Hepatocyte (in vitro differentiated cells): ENCODE results near the gene KIAA0319L. TPM values are rescaled to one million over a fixed set of nuclear protein-coding genes. Genes with fewer than 3 reads are reported as not detected.

Experiments
- DNase-seq: peaks from one replicate; pipeline ENCODE4 v3.0.0-alpha.2; 2016; ENCODE audit warnings: low spot score
- H2AFZ ChIP-seq: fragments of 200-600 bp; sonication (generic); 2 replicates; pipeline ENCODE4 v1.6.0; 2016; ENCODE audit warnings: antibody characterized with exemption, mild to moderate bottlenecking
- H3K27ac ChIP-seq: fragments of 200-600 bp; sonication (generic); 2 replicates; pipeline ENCODE4 v1.5.1; 2016; ENCODE audit warnings: mild to moderate bottlenecking
- H3K27me3 ChIP-seq: fragments of 200-600 bp; sonication (generic); 2 replicates; pipeline ENCODE4 v1.6.1; 2016
- H3K36me3 ChIP-seq: fragments of 200-600 bp; sonication (generic); replicated peaks from 2 replicates; pipeline ENCODE4 v1.5.1; 2016; ENCODE audit warnings: low read depth; ENCODE audit not compliant: insufficient read depth
- H3K4me1 ChIP-seq: fragments of 200-600 bp; sonication (generic); 2 replicates; pipeline ENCODE4 v1.5.1; 2016; ENCODE audit warnings: mild to moderate bottlenecking, moderate library complexity; ENCODE audit not compliant: insufficient read depth
- H3K4me2 ChIP-seq: fragments of 200-600 bp; sonication (generic); 2 replicates; pipeline ENCODE4 v1.6.0; 2016
- H3K4me3 ChIP-seq: fragments of 200-600 bp; sonication (generic); 2 replicates; pipeline ENCODE4 v1.5.1; 2016; ENCODE audit warnings: mild to moderate bottlenecking
- H3K79me2 ChIP-seq: fragments of 200-600 bp; sonication (generic); 2 replicates; pipeline ENCODE4 v1.6.0; 2017; ENCODE audit warnings: mild to moderate bottlenecking
- H3K9me2 ChIP-seq: fragments of 200-600 bp; sonication (generic); replicated peaks from 2 replicates; pipeline ENCODE4 v1.6.0; 2017; ENCODE audit warnings: mild to moderate bottlenecking; ENCODE audit not compliant: insufficient read depth
- H3K9me3 ChIP-seq: fragments of 200-600 bp; sonication (generic); 2 replicates; pipeline ENCODE4 v1.5.1; 2016; ENCODE audit warnings: low read depth, mild to moderate bottlenecking
- H4K20me1 ChIP-seq: fragments of 200-600 bp; sonication (generic); 2 replicates; pipeline ENCODE4 v1.6.0; 2016; ENCODE audit warnings: mild to moderate bottlenecking; ENCODE audit not compliant: insufficient read depth, poor library complexity, severe bottlenecking
- EZH2 ChIP-seq: fragments of 200-600 bp; sonication (generic); IDR thresholded peaks from 2 replicates; pipeline ENCODE4 v1.6.1; 2016; ENCODE audit warnings: antibody characterized with exemption, mild to moderate bottlenecking, borderline replicate concordance
- EZH2phosphoT487 ChIP-seq: fragments of 200-600 bp; sonication (generic); IDR thresholded peaks from one replicate; pipeline ENCODE4 v1.6.1; 2018; ENCODE audit warnings: antibody characterized with exemption, mild to moderate bottlenecking, low read depth, moderate library complexity; ENCODE audit not compliant: unreplicated experiment, severe bottlenecking
- WGBS: methylation state at CpG from one replicate; pipeline ENCODE4 v1.1.6; 2016; ENCODE audit warnings: low lambda C conversion rate; ENCODE audit errors: missing lambda C conversion rate; 5-methylcytosine and 5-hydroxymethylcytosine counted together
- polyA plus RNA-seq: library from polyadenylated mRNA; unstranded; fragments of >200 nt; fragmentation: Nextera tagmentation; extraction: Ambion mirVana; gene quantifications from 2 replicates; pipeline ENCODE4 v1.2.1, GENCODE V29; 2016
- total RNA-seq: library from RNA; depleted of rRNA; stranded (reverse); fragments of >200 nt; gene quantifications from 2 replicates; pipeline ENCODE4 v1.2.3, GENCODE V29; 2014
- TF ChIP-seq, protein P1 (sequence below): fragments of 200-600 bp; sonication (generic); IDR thresholded peaks from 2 replicates; pipeline ENCODE4 v1.5.1; 2016; ENCODE audit warnings: antibody characterized with exemption, mild to moderate bottlenecking; ENCODE audit not compliant: poor library complexity

Gene KIAA0319L
- total and polyA plus RNA-seq, 2 experiments from 2014 or later = 56.3 to 77.7 TPM

DNA sequence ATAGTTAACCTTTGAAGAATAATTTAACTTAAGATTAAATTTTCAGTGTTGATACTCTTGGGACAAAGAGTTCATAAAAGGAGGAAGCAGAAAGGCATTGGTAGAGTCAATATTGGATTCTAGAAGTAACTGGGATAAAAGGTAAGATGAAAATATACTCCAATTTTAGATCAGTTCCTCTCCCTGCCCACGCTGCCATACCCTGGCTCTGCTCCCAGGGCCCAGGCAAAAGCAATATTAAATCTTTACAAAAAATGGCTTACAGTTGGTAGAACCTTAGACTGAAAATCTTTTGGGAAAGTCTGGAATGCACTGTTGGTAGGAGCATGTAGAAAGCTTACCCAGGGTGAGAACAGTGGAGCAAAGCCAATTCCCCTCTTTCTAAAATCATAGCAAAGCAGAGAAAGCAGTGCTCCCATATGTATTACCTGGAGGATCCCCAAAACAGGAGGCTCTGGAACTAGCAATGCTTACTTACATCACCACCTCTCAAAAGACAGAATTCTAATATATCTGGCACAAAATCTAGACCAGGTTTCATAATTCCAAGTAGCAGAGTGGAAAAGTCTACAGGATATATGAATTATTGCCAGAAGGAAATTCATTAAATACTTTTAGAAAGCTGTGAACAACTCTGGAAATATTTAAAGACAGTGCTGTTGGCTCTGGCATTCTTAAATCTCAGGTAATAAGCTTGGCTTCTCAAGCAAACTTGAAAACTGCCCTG, 24.5 kb downstream of the KIAA0319L start:
- no peak overlapping the region for H3K27ac ChIP-seq
- no peaks in the 10 kb centered on the region for H3K4me1 ChIP-seq
- H3K9me3 ChIP-seq = peaks cover 16% of the 10 kb centered on the region
- H3K36me3 ChIP-seq = peaks cover 8% of the 10 kb centered on the region
- no peaks in the 10 kb centered on the region for H4K20me1 ChIP-seq
- H3K4me3 ChIP-seq = no peak overlapping the region
- H2AFZ ChIP-seq = no peak overlapping the region
- H3K79me2 ChIP-seq = peaks cover 42% of the 10 kb centered on the region
- no peak overlapping the region for H3K4me2 ChIP-seq
- no peaks in the 10 kb centered on the region for H3K9me2 ChIP-seq
- H3K27me3 ChIP-seq = no peaks in the 10 kb centered on the region
- DNase-seq = no peak
- WGBS = 100% methylated on average over 1 of the region's 1 CpG
- TF ChIP-seq, protein P1, sequence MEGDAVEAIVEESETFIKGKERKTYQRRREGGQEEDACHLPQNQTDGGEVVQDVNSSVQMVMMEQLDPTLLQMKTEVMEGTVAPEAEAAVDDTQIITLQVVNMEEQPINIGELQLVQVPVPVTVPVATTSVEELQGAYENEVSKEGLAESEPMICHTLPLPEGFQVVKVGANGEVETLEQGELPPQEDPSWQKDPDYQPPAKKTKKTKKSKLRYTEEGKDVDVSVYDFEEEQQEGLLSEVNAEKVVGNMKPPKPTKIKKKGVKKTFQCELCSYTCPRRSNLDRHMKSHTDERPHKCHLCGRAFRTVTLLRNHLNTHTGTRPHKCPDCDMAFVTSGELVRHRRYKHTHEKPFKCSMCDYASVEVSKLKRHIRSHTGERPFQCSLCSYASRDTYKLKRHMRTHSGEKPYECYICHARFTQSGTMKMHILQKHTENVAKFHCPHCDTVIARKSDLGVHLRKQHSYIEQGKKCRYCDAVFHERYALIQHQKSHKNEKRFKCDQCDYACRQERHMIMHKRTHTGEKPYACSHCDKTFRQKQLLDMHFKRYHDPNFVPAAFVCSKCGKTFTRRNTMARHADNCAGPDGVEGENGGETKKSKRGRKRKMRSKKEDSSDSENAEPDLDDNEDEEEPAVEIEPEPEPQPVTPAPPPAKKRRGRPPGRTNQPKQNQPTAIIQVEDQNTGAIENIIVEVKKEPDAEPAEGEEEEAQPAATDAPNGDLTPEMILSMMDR = no peak
- TF ChIP-seq EZH2 (no peak), EZH2phosphoT487 (no peak)

DNA sequence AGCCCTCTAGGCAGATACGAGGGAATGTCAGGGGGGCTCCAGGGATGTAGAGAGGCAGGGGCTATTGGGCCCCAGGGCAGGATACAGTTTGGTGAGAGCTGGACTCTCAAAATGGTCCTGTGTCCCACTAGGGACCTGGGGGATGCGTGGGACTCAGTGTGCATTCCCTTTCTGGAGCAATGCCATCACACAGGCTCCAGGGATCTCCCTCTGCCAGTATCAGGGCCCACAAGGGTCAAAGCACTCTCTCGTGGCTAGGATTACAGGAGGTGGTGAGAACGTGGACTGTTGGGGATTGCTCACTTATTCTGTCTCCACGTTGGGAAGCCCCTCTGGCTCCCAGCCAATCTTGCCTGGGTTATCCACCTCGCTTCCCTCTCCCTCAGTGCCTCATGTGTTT, 25.8 kb downstream of the KIAA0319L start:
- Histone ChIP-seq H3K9me3 (peaks cover 16% of the 10 kb centered on the region), H3K79me2 (peaks cover 38% of the 10 kb centered on the region), H3K36me3 (peaks cover 8% of the 10 kb centered on the region), H3K9me2 (no peaks in the 10 kb centered on the region), H3K4me2 (no peak overlapping the region), H3K27me3 (no peaks in the 10 kb centered on the region), H3K4me1 (no peaks in the 10 kb centered on the region), H3K27ac (no peak overlapping the region), H3K4me3 (no peak overlapping the region), H2AFZ (no peak overlapping the region), H4K20me1 (no peaks in the 10 kb centered on the region)
- no peak for DNase-seq
- 92% methylated on average over 6 of the region's 6 CpGs for WGBS
- TF ChIP-seq EZH2phosphoT487 (no peak), EZH2 (no peak)
- TF ChIP-seq, protein P1 = no peak

DNA sequence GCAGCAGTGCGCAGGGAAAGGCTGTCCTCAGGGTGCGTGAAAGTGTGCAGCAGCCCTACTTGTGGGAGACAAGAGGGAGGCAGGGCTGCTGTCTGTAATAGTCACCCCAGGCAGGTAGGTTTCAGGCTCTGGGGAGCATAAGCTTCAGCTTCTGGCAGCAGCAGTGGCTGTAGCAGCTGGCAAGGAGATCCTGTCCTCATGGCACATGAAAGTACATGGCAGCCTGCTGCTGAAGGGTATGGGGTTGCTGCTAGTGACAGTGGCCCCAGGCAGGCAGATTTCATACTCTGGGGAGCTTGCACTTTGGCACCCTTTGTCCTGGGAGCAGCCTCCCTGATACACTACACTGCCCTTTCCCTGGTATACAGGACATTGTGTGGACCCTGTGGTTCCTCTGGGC, 26.3 kb downstream of the KIAA0319L start:
- WGBS = 100% methylated on average over 2 of the region's 2 CpGs
- no peaks in the 10 kb centered on the region for H3K4me1 ChIP-seq

More for the DNA sequence above, 26.3 kb downstream of the KIAA0319L start:
- Histone ChIP-seq H3K9me3 (peaks cover 16% of the 10 kb centered on the region), H2AFZ (no peak overlapping the region), H4K20me1 (no peaks in the 10 kb centered on the region), H3K27ac (no peak overlapping the region), H3K36me3 (peaks cover 8% of the 10 kb centered on the region), H3K79me2 (peaks cover 34% of the 10 kb centered on the region), H3K4me3 (no peak overlapping the region), H3K9me2 (no peaks in the 10 kb centered on the region), H3K4me2 (no peak overlapping the region), H3K27me3 (no peaks in the 10 kb centered on the region)
- TF ChIP-seq, protein P1 = no peak
- TF ChIP-seq EZH2phosphoT487 = no peak
- TF ChIP-seq EZH2 = no peak
- no peak for DNase-seq
